Small intestine (tissue), 7 donors: ENCODE data around the gene FLRT1. TPM values are rescaled to one million over a fixed set of nuclear protein-coding genes. Genes with fewer than 3 reads are reported as not detected.
A peak's percentile ranks its signal among the peaks of the same experiment; 100 is the strongest.

Experiments used
- DNase-seq, 2 donors: peaks; one replicate each; pipeline versions ENCODE4 v3.0.0 to v3.0.0-alpha.2; 2013
- FAIRE-seq: peaks from 2 replicates; lab custom pipeline; 2012; peaks lifted over from hg19 to GRCh38; lab: Jason Lieb, UNC
- H3K27ac ChIP-seq, 3 donors: one replicate each; pipeline ENCODE4 v1.5.1; 2013; ENCODE audit warnings: low read length in 2 of 3, mild to moderate bottlenecking in 2 of 3, control low read depth in 1 of 3, inconsistent platforms in 1 of 3, low read depth in 1 of 3, moderate library complexity in 1 of 3
- H3K27me3 ChIP-seq, 3 donors: one replicate each; pipeline ENCODE4 v1.6.1; 2013; ENCODE audit warnings: low read length in 3 of 3, inconsistent platforms in 1 of 3; ENCODE audit not compliant: control insufficient read depth in 3 of 3, insufficient read depth in 3 of 3
- H3K36me3 ChIP-seq, 3 donors: one replicate each; pipeline ENCODE4 v1.6.1; 2013; ENCODE audit warnings: low read length in 3 of 3, inconsistent platforms in 1 of 3, low read depth in 1 of 3, mild to moderate bottlenecking in 1 of 3, moderate library complexity in 1 of 3; ENCODE audit not compliant: control insufficient read depth in 3 of 3, insufficient read depth in 2 of 3
- H3K4me1 ChIP-seq, 3 donors: one replicate each; pipeline ENCODE4 v1.6.1; 2013; ENCODE audit warnings: low read length in 2 of 3, inconsistent platforms in 1 of 3, low read depth in 1 of 3, mild to moderate bottlenecking in 1 of 3, moderate library complexity in 1 of 3; ENCODE audit not compliant: control insufficient read depth in 3 of 3, insufficient read depth in 2 of 3
- H3K4me3 ChIP-seq, 3 donors: one replicate each; pipeline ENCODE4 v1.5.1; 2013; ENCODE audit warnings: low read length in 3 of 3, control low read depth in 1 of 3, inconsistent platforms in 1 of 3, low read depth in 1 of 3, mild to moderate bottlenecking in 1 of 3, moderate library complexity in 1 of 3
- H3K9me3 ChIP-seq, 2 donors: one replicate each; pipeline ENCODE4 v1.6.1; 2013; ENCODE audit warnings: low read depth in 1 of 2, low read length in 1 of 2; ENCODE audit not compliant: control insufficient read depth in 2 of 2, insufficient read depth in 1 of 2
- WGBS, 3 donors: extraction: QIAGEN DNeasy Blood & Tissue Kit; methylation state at CpG; one replicate each; pipeline ENCODE4 v1.1.7; 2013; 5-methylcytosine and 5-hydroxymethylcytosine counted together
- polyA plus RNA-seq, 4 donors: library from polyadenylated mRNA; stranded (reverse) in 3 of 4; unstranded in 1 of 4; fragments of 200-250 nt in 3 of 4; fragments of 120-200 nt in 1 of 4; gene quantifications; one replicate each; pipeline versions ENCODE4 v1.2.1 to v1.2.3, GENCODE V29; 2013
- donor health status: healthy with polysubstance abuse.
- donor health status: control.
- donor health status: control.
- donor health status: Bipolar disorder and iron deficiency.
- donor health status: healthy.

Gene FLRT1
- polyA plus RNA-seq, 4 donors: 0.43 to 0.86 TPM; not detected in 2

DNA sequence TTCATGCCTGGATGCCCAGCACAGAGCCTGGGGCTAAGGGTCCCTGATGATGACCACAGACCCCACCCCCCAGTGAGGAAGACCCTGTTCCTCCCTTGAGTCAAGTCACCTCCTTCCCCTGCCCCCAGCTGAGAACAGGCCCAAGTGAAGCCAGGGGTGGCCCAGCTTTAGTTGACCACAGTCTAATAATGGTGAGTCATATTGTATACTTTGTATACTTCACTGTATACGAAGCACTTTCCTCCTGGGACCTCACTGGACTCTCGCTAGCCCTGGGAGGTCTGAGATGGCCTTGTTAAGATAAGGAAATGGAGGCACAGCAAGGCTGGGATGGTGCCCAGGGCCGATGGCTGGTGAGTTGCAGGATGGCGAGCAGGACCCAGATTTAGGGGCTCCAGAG, 3.7 kb upstream of the FLRT1 start:
- WGBS, 3 donors: 64 to 79% (median 76%) methylated on average over 4 of the region's 4 CpGs
- Histone ChIP-seq H3K9me3 (no peaks in the 10 kb centered on the region), H3K4me1 (peaks cover 0 to 14% (median 4%) of the 10 kb centered on the region in 3 donors), H3K4me3 (no peak overlapping the region), H3K36me3 (no peaks in the 10 kb centered on the region), H3K27me3 (peaks cover 14 to 34% (median 15%) of the 10 kb centered on the region in 3 donors), H3K27ac (no peak overlapping the region)
- no peak for DNase-seq
- no peak for FAIRE-seq

DNA sequence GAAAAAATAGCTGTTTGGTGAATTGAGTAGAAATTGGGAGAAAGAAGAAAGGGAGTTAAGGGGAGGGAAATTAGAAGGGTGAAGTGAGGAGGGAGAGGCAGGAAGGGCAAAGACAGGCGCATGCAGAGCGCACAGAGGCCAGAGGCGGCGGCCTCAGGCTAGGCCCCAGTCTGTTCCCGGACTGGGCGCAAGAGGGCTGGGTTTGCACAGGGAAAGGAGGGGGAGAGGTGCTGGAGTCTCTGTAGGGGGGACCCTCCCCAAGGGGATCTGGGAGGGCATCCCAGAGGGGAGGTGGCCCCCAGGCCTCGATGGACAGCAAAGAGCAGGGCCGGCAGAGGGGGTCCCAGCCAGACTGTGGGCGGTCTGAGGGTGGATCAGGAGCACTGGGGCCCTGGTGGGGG, 1.3 kb upstream of the FLRT1 start:
- Histone ChIP-seq H3K4me3 (no peak overlapping the region), H3K27me3 (peaks cover 18 to 42% (median 20%) of the 10 kb centered on the region in 3 donors), H3K27ac (no peak overlapping the region), H3K4me1 (peaks cover 0 to 4% (median 4%) of the 10 kb centered on the region in 3 donors), H3K36me3 (no peaks in the 10 kb centered on the region), H3K9me3 (no peaks in the 10 kb centered on the region)
- WGBS, 3 donors: 68 to 83% (median 73%) methylated on average over 7 to 9 of the region's 9 CpGs
- DNase-seq (no peak), FAIRE-seq (no peak)

DNA sequence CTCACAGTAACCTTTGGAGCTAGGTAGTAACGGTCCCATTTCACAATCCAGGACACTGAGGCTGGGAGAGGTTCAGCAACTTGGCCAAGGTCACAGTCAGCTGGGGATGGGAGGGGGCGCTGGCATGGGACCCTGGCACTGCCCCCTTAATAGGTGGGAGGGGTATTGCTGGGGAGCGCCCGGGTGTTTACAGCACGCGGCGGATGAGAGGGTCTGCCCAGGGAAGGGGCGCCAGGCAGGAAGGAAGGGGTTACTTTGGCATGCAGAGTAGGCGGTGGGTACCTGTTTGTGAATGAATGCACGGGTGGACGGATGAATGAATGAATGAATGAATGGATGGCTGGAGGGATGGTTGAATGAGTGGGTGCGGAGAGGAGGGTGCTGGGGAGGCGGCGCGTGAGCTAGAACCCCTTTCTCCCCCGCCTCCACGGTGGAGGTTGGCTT, 628 bp upstream of the FLRT1 start:
- no peaks in the 10 kb centered on the region for H3K9me3 ChIP-seq
- no peaks in the 10 kb centered on the region for H3K36me3 ChIP-seq
- WGBS, 3 donors: 9 to 13% (median 10%) methylated on average over 13 to 17 of the region's 17 CpGs
- peaks cover 18 to 42% (median 20%) of the 10 kb centered on the region in 3 donors for H3K27me3 ChIP-seq
- H3K4me1 ChIP-seq: peaks cover 0 to 4% (median 4%) of the 10 kb centered on the region in 3 donors
- DNase-seq (no peak), FAIRE-seq (no peak)
- H3K4me3 ChIP-seq: peak overlapping the region in 1 of 3 donors; percentile 18
- no peak overlapping the region for H3K27ac ChIP-seq

DNA sequence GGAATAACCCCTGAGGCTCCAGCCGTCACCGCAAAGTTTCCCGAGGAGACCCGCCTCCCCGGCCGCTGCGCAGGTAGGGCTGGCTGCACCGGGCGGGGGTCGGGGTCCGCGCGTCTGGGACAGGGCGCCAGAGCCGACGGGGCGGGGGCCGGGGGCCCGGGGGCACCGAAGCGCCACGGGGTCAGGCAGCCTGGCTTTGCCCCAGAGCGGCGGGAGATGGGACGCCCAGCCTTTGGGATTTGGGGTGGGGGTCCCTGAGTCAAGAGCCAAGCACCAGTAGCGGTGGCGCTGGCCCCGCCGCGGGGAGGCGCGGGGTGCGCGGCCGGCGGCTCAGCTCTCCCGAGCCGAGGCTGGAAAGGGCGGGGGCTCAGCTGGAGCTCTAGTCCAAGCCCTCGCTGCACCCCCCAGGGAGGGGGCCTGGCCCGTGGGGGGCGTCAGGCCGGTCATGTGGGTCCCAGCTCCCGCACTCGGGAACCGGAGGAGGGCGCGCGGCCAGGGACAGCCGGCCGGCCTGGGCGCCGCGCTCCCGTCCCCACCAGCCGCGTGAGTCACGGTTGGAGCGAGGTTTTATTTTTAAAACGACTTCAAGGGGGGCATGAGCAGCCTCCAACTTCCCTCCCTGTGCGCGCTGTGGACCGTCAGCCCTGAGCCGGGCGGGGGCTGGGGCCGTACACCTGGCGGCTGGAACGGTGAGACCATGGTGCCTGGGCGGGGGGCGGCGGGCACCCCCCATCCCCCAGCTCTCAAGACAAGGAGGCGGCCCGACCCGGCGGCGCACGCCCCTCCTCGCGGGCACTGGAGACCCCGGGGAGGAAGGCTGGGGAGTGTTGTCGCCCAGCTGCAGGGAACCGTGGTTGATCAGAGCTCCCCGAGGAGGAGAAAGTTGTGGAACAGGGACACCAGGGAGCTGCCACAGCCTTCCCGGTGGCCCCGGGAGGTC, 626 bp downstream of the FLRT1 start:
- 1 to 2% (median 2%) methylated on average over 53 to 85 of the region's 85 CpGs for WGBS, 3 donors
- FAIRE-seq: no peak

DNA sequence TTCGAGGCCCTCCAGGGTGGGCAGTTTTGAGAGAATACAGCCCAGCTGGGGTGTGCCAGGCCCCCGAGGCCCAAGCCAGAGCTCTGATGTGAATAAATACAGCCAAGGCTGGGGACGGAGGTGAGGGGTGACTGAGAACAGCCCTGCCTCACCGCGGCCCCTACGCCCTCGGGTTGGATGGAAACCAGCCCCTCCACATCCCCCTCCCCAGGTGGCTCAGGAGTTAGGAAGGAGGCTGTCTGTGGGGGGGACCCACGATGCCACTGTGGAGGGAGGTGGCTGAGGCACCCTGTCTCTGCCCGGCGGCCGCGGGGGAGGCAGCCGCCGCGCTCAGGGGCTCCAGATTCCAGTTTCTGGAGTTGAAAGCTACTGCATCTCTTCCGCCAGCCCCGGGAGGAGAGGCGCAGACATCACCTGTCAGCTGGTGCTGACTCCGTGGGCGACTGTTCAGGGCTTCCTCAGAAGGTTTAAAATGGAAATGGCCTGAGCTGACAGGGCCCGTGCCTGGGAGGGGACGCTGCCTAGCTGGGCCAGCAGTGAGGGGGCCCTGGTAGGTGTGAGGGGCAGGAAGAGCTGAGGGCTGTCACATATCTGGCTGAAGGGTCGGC, 1.4 kb downstream of the FLRT1 start:
- Histone ChIP-seq H3K27ac (no peak overlapping the region), H3K36me3 (no peaks in the 10 kb centered on the region), H3K4me1 (peaks cover 0 to 4% (median 4%) of the 10 kb centered on the region in 3 donors), H3K27me3 (peaks cover 18 to 44% (median 20%) of the 10 kb centered on the region in 3 donors), H3K9me3 (no peaks in the 10 kb centered on the region), H3K4me3 (peak overlapping the region in 1 of 3 donors; percentile 23)
- 14 to 37% (median 23%) methylated on average over 22 to 23 of the region's 23 CpGs for WGBS, 3 donors
- DNase-seq (no peak), FAIRE-seq (no peak)

More for the DNA sequence above, 626 bp downstream of the FLRT1 start:
- Histone ChIP-seq H3K4me3 (peak overlapping the region; percentile 2 to 27 (median 23)), H3K9me3 (no peaks in the 10 kb centered on the region), H3K27me3 (peaks cover 18 to 44% (median 20%) of the 10 kb centered on the region in 3 donors), H3K27ac (no peak overlapping the region), H3K4me1 (peaks cover 0 to 4% (median 4%) of the 10 kb centered on the region in 3 donors), H3K36me3 (no peaks in the 10 kb centered on the region)
- DNase-seq: peak in 1 of 2 donors; percentile 35

DNA sequence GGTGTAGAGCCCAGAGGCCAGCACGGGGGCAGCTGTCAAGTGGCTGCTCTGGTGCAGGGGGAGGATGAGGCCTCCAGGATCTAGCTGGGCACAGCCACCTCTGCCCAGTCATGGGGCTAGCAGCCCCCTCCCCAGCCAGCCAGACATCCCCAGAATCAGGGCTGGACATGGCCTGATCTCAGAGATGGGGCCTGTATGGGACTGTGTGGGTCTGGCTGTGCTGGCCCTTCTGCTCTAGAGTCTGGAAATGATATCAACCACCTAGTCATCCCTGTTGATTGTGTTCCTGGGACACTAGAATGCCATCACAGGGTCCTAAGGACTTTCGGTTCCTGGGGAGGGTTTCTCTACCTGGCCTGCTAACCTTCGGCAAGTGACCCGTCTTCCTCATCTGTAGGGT, 2.8 kb downstream of the FLRT1 start:
- Histone ChIP-seq H3K36me3 (no peaks in the 10 kb centered on the region), H3K9me3 (no peaks in the 10 kb centered on the region), H3K4me1 (peaks cover 0 to 7% (median 4%) of the 10 kb centered on the region in 3 donors), H3K4me3 (no peak overlapping the region), H3K27me3 (peaks cover 13 to 40% (median 20%) of the 10 kb centered on the region in 3 donors), H3K27ac (no peak overlapping the region)
- no peak for DNase-seq
- no peak for FAIRE-seq
- WGBS, 3 donors: 95 to 98% (median 95%) methylated on average over 4 of the region's 4 CpGs

DNA sequence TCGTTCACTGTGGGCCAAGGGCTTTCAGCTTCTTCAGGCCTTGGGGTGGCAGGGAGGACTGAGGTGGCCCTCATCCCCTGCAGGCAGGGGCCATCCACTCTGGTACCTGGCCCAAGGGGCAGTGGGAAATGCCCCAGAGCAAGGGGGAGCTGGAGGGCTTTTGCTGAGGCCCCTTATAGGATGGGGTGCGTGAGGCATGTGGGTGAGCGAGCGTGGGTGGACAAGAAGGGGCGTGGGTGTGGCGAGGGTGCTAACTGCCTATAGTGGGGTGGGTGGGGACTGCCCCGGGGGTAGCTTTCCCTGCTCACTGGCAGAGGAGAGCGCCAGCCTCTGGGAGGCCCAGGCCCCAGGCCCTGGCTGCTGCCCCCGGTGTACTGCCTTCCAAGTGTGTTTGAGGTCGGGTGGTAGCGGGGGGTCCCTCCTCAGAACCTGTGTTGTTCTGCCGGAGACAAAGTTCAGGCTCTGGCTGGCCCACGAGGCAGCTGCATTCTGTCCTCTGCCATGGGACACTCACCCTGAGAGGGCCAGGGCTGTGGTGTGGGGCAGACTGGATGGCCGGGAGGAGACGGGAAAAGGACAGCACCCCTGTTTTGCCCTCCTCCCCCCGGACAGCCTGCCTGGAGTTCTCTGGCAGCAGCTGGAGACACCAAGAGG, 3.4 kb downstream of the FLRT1 start:
- H3K36me3 ChIP-seq: no peaks in the 10 kb centered on the region
- DNase-seq (no peak), FAIRE-seq (no peak)
- H3K27ac ChIP-seq: no peak overlapping the region
- peaks cover 0 to 7% (median 4%) of the 10 kb centered on the region in 3 donors for H3K4me1 ChIP-seq
- H3K4me3 ChIP-seq: no peak overlapping the region
- no peaks in the 10 kb centered on the region for H3K9me3 ChIP-seq
- WGBS, 3 donors: 73 to 83% (median 83%) methylated on average over 12 to 16 of the region's 16 CpGs
- peaks cover 13 to 37% (median 20%) of the 10 kb centered on the region in 3 donors for H3K27me3 ChIP-seq
